ENCODE measurements around the gene FAM8A1.

Gene FAM8A1

GRCh38 chr6:17599877-17600526, at the start of gene FAM8A1:
TSS of gene FAM8A1 (plus strand) at chr6:17600302. CDS start at chr6:17600410, 108 bp downstream.
- Histone ChIP-seq H3K9ac (peak within 1 kb of the TSS; percentile 61), H3K36me3 (ENCODE audit: control insufficient read depth, insufficient read depth, low read length) (no peaks in the 10 kb centered on the region), H3K4me2 (ENCODE audit: low read length) (peak within 1 kb of the TSS; percentile 93), H3K27me3 (ENCODE audit: control insufficient read depth, insufficient read depth, low read length) (no peaks in the 10 kb centered on the region), H3K9me3 (ENCODE audit: control insufficient read depth, low read length) (no peaks in the 10 kb centered on the region), H3K4me3 (ENCODE audit: low read depth, low read length) (peak within 1 kb of the TSS; percentile 81), H3K27ac (peak within 1 kb of the TSS; percentile 74), H3K79me2 (no peaks in the 10 kb centered on the region), H3K4me1 (no peaks in the 10 kb centered on the region), H2AFZ (peak within 1 kb of the TSS; percentile 93)
- peak; percentile 67 for TF ChIP-seq CTCF (IDR thresholded peaks at IDR 0.05)

GRCh38 chr6:17551383-17551958, 48.6 kb upstream of the FAM8A1 start:
- Histone ChIP-seq H3K9me3 (ENCODE audit: control insufficient read depth, low read length) (no peaks in the 10 kb centered on the region), H2AFZ (no peak overlapping the region), H3K79me2 (no peaks in the 10 kb centered on the region), H3K36me3 (ENCODE audit: control insufficient read depth, insufficient read depth, low read length) (no peaks in the 10 kb centered on the region), H3K4me1 (no peaks in the 10 kb centered on the region), H3K9ac (no peak overlapping the region), H3K4me3 (ENCODE audit: low read depth, low read length) (no peak overlapping the region), H3K4me2 (ENCODE audit: low read length) (no peak overlapping the region), H3K27me3 (ENCODE audit: control insufficient read depth, insufficient read depth, low read length) (no peaks in the 10 kb centered on the region), H3K27ac (no peak overlapping the region)
- TF ChIP-seq CTCF (IDR thresholded peaks at IDR 0.05) = no peak

GRCh38 chr6:17552861-17553260, 47.2 kb upstream of the FAM8A1 start:
- H3K4me1 ChIP-seq = no peaks in the 10 kb centered on the region
- TF ChIP-seq CTCF (IDR thresholded peaks at IDR 0.05) = no peak
- H3K36me3 ChIP-seq (ENCODE audit: control insufficient read depth, insufficient read depth, low read length) = no peaks in the 10 kb centered on the region
- no peak overlapping the region for H3K4me2 ChIP-seq (ENCODE audit: low read length)
- no peaks in the 10 kb centered on the region for H3K9me3 ChIP-seq (ENCODE audit: control insufficient read depth, low read length)
- H3K27me3 ChIP-seq (ENCODE audit: control insufficient read depth, insufficient read depth, low read length) = no peaks in the 10 kb centered on the region
- no peak overlapping the region for H3K9ac ChIP-seq
- no peaks in the 10 kb centered on the region for H3K79me2 ChIP-seq
- H2AFZ ChIP-seq = no peak overlapping the region
- H3K27ac ChIP-seq = no peak overlapping the region
- no peak overlapping the region for H3K4me3 ChIP-seq (ENCODE audit: low read depth, low read length)

DNA sequence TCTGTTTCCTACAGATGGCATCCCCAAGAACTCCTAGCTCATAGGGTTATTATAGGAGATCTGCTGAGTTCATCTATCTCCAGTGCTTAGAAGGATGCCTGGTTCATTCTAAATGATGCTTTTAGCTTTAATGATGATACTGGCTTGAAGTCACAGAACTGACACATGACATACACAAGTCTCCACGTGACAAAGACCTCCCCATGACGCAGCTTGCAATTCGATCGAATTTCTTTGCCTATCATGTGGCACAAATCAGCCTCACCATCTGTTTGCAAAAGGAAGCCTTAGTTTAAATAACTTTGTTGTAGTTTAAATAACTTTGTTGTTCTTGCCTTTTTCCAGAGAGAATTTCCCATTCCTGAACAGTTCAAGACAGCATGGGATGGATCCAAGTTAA, 44.1 kb upstream of the FAM8A1 start:
- TF ChIP-seq CTCF (IDR thresholded peaks at IDR 0.05) = no peak
- Histone ChIP-seq H3K36me3 (ENCODE audit: control insufficient read depth, insufficient read depth, low read length) (no peaks in the 10 kb centered on the region), H3K79me2 (no peaks in the 10 kb centered on the region), H2AFZ (no peak overlapping the region), H3K27ac (no peak overlapping the region), H3K4me1 (no peaks in the 10 kb centered on the region), H3K9ac (no peak overlapping the region), H3K9me3 (ENCODE audit: control insufficient read depth, low read length) (no peaks in the 10 kb centered on the region), H3K4me3 (ENCODE audit: low read depth, low read length) (no peak overlapping the region), H3K4me2 (ENCODE audit: low read length) (no peak overlapping the region), H3K27me3 (ENCODE audit: control insufficient read depth, insufficient read depth, low read length) (no peaks in the 10 kb centered on the region)

DNA sequence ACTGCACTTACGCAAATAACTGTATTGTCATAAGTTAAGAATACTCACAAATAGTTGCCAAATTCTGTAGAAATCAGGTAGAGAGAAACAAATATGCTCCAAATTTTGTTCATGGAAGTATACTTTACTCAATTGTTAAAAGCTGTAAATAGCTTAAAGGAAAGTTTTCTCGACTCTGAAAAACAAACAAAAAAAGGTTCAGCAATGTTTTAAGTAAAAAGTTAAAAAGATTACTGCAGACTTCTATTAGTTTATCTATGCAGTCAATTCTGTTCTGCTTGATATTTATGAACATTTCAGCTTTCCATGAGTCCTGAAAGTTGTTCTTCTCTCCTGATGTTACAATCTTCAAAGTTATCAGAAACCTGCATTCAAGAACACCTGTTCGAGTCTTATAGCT, 37.5 kb upstream of the FAM8A1 start:
- no peak for TF ChIP-seq CTCF (IDR thresholded peaks at IDR 0.05)
- Histone ChIP-seq H3K4me3 (ENCODE audit: low read depth, low read length) (no peak overlapping the region), H2AFZ (no peak overlapping the region), H3K4me1 (no peaks in the 10 kb centered on the region), H3K27ac (no peak overlapping the region), H3K4me2 (ENCODE audit: low read length) (no peak overlapping the region), H3K9ac (no peak overlapping the region), H3K79me2 (no peaks in the 10 kb centered on the region), H3K36me3 (ENCODE audit: control insufficient read depth, insufficient read depth, low read length) (no peaks in the 10 kb centered on the region), H3K9me3 (ENCODE audit: control insufficient read depth, low read length) (no peaks in the 10 kb centered on the region), H3K27me3 (ENCODE audit: control insufficient read depth, insufficient read depth, low read length) (no peaks in the 10 kb centered on the region)
